Renal cortex interstitium (tissue), 11 donors: ENCODE results near the gene MPC2. TPM values are rescaled to one million over a fixed set of nuclear protein-coding genes. Genes with fewer than 3 reads are reported as not detected.
A peak's percentile ranks its signal among the peaks of the same experiment; 100 is the strongest.
"Not testable (repeated sequence)": the region's sequence is repeated elsewhere in the genome, so short reads cannot be mapped to it uniquely, and the experiment has no call there.

Experiments used
- DNase-seq, 11 donors: peaks; one replicate each; pipeline ENCODE4 v3.0.0-alpha.2; 2013; ENCODE audit warnings: low read depth in 9 of 11, low spot score in 4 of 11; ENCODE audit errors: extremely low read depth in 1 of 11
- polyA plus RNA-seq, 3 donors: library from polyadenylated mRNA; unstranded; fragments of 120-200 nt; gene quantifications; one replicate each; pipeline ENCODE4 v1.2.1, GENCODE V29; 2013; ENCODE audit not compliant: insufficient read length in 3 of 3

The MPC2 gene
- polyA plus RNA-seq, 3 donors, result 191 to 200 (median 198) TPM

- DNase-seq, result no peak
Measured at GRCh38 chr1:167940264-167940663, 3.4 kb upstream of the MPC2 start.

GRCh38 chr1:167938080-167938636 is 1.3 kb upstream of the MPC2 start:
- DNase-seq, result no peak

GRCh38 chr1:167937709-167938010 is 788 bp upstream of the MPC2 start:
- DNase-seq, result no peak

GRCh38 chr1:167936068-167936929 is 573 bp downstream of the MPC2 start, which contains the start of gene DCAF6:
Gene DCAF6, plus strand, starts transcription at chr1:167936683. Its CDS starts 229 bp downstream, at chr1:167936912.
- DNase-seq, result peak; percentile 97 to 99 (median 98)

GRCh38 chr1:167935216-167936067 is 1.4 kb downstream of the MPC2 start:
- peak in 4 of 11 donors; percentile 21 to 52 (median 30) for DNase-seq

- DNase-seq, result peak in 1 of 11 donors; percentile 18
Measured at GRCh38 chr1:167934426-167935215, 2.3 kb downstream of the MPC2 start.

- no peak for DNase-seq
Measured at GRCh38 chr1:167933788-167934187, 3.1 kb downstream of the MPC2 start.

- no peak for DNase-seq
Measured at GRCh38 chr1:167929725-167930124, 7.1 kb downstream of the MPC2 start.

- DNase-seq, result not testable (repeated sequence)
Measured at GRCh38 chr1:167928919-167929318, 8.0 kb downstream of the MPC2 start.

GRCh38 chr1:167928457-167928852 is 8.4 kb downstream of the MPC2 start:
- DNase-seq, result no peak

GRCh38 chr1:167927046-167927754 is 9.7 kb downstream of the MPC2 start:
- DNase-seq, result peak in 1 of 11 donors; percentile 48

GRCh38 chr1:167926486-167926997 is 10.3 kb downstream of the MPC2 start:
- no peak for DNase-seq

GRCh38 chr1:167924543-167925231 is 12.2 kb downstream of the MPC2 start:
- DNase-seq, result no peak

- DNase-seq, result no peak
Measured at GRCh38 chr1:167924102-167924501, 12.8 kb downstream of the MPC2 start.

- no peak for DNase-seq
Measured at GRCh38 chr1:167923324-167924056, 13.4 kb downstream of the MPC2 start.

- no peak for DNase-seq
Measured at GRCh38 chr1:167922611-167923074, 14.2 kb downstream of the MPC2 start.

- no peak for DNase-seq
Measured at GRCh38 chr1:167922023-167922422, 14.8 kb downstream of the MPC2 start.
